Activated CD8-positive, alpha-beta memory T cell treated with anti-CD3 and anti-CD28 coated beads for 36 hours (primary cell): ENCODE measurements around the gene MYLK. TPM values are rescaled to one million over a fixed set of nuclear protein-coding genes. Genes with fewer than 3 reads are reported as not detected.

Experiments used
- CTCF ChIA-PET: fragments of 350-600 bp; sonication (Branson Sonifier 250); formaldehyde crosslinking; loops from one replicate; lab custom pipeline; 2021; ENCODE audit warnings: antibody characterized with exemption; lab: Charles Lee
- POLR2A ChIA-PET: fragments of 350-600 bp; sonication (Branson Sonifier 250); formaldehyde crosslinking; loops from one replicate; lab custom pipeline; 2021; ENCODE audit warnings: antibody characterized with exemption; lab: Charles Lee
- total RNA-seq, 2 experiments: library from RNA; stranded (reverse); gene quantifications; one replicate each; pipeline ENCODE4 v1.2.3, GENCODE V29; 2021

MYLK gene
- total RNA-seq, 2 experiments from 2014 or later = not detected

DNA sequence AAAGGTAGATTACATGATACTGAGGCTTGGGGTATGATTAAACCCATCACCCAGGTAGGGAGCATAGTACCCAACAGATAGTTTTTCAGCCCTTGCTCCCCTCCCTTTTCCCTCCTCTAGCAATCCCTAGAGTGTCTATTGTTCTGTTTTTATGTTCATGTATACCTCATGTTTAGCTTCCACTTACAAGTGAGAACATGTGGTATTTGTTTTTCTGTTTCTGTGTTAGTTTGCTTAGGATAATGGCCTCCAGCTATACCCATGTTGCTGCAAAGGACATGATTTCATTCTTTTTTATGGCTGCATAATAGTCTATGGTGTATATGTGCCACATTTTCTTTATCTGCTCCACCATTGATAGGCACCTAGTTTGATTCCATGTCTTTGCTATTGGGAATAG lies 82.7 kb downstream of the MYLK start:
- ChIA-PET CTCF (no interaction called here), POLR2A (no interaction called here)

DNA sequence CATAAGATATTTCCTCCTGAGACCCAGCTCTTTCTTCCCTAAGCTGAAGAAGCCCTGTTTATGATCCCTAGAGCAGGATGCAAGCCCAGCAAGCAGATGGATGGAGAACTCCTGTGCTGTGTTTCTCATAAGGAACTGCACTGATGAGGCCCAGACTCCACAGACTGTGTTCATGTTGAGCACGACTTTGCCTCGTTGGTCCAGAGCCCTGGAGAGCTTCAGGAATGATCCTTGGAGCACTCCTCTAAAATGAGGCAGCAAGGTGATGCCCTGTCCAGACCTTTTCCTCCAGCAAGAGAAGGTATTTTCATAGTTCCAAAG lies 83.8 kb downstream of the MYLK start:
- ChIA-PET CTCF (no interaction called here), POLR2A (no interaction called here)

DNA sequence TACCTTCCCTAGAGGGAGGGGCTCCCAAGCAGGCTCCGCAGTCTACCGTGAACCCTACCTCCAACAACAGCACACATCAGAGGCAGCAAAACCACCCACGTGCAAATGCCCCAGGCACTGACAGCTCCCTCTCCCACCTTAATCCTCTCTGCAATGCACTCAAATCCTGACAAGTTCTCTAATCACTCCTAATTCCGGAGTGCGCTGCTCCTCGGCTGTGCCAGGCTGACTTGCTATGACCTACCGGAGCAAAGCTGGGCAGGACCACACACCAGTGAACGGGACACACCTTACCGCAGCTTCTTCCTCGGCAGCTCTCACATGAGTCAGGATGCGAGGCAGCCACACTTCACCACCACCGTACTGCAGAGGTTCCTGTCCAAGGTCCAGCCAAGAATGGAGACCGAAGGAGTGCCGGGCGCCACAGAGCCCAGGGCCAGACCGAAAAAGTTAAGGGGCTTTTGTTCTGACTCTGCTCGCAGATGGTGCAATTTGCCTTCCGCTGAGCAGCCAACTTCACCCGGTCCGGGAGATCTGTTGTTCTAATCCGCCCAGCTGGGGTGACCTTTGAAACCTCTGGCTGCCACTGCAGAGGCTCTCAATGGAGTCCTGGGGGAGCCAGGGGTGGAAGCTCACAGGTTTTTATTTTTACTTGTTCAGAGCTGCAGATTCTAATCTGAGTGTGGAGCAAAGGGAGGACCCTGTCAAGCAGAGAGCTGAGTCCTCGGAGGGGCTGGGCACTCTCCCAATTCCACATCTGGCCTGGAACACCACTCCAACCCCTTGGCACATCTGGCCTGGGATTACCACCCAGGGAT lies 84.4 kb downstream of the MYLK start:
- POLR2A ChIA-PET = no interaction called here

DNA sequence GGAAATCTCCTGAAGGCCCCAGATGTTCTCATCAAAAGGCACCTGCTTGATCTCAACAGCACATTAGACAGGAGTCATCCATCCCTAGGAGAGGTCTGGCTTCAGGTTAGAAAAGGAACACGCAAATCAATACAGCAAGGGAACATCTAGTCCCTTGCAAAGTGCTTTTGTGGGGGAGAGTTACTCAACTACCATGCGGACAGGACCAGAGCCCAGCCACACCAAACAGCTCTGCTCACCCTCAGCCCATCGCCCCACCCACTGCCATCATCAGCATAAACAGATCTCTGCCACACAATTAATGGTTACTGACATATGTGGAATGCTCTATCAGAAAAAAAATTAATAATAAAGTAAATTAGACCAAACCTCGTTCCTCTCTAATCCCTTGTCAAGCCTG lies 85.6 kb downstream of the MYLK start:
- ChIA-PET POLR2A (no interaction called here), CTCF (no interaction called here)

More for the DNA sequence above, 84.4 kb downstream of the MYLK start:
- CTCF ChIA-PET = no interaction called here

DNA sequence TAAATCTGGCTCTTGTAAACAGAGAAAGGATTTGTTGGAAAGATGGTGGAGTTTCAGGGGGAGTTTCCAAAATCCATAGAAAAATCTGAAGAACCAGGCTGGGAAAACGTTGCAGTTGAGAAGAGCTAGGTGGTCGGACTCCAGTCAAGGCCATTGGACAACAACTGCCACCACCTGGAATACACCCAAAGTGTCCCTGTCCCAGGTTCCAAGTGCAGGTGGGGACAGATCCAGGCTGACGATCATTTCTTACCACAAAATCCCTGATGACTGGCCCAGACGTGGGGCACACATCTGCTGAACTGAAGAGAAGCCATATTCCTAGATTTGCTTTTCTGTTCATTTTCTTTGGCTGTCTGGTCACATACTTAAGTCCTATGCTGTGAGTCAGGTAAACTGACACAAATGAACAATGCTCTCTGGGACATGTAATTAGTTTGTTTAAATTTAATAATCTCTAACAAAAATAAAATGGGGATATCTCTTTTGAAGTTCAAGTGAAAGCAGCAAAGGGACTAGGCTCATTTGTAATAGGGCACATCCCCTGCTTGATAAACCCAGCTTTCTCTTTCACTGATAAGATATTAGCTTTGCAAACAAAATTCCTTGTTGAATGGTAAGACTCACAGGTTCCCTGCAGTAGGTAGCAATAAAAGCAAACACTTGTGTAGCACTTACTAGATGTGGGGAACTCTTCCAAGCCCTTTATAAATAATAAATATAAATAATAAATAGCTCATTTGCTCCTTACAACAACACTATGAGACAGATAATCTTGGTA lies 88.5 kb downstream of the MYLK start:
- ChIA-PET CTCF (no interaction called here), POLR2A (no interaction called here)

DNA sequence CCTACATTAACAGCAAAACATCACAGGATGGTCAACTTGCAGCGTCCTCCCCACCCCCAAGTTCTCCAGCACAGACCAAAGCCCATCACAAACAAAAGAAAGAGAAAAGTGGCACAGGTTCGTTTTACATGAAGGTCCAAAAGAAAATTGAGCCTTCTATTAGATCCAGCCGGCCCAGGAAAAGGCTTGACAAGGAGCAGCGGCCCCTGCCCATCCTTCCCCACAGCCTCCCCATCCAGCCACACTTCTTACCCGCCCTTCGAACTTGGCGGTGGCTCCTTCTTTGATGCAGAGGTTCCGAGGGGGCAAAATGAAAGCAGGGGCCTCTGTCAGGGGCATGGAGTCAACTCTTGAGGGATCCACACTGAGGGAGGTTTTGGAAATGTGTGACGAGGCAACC lies 90.7 kb downstream of the MYLK start:
- ChIA-PET POLR2A (no interaction called here), CTCF (no interaction called here)

DNA sequence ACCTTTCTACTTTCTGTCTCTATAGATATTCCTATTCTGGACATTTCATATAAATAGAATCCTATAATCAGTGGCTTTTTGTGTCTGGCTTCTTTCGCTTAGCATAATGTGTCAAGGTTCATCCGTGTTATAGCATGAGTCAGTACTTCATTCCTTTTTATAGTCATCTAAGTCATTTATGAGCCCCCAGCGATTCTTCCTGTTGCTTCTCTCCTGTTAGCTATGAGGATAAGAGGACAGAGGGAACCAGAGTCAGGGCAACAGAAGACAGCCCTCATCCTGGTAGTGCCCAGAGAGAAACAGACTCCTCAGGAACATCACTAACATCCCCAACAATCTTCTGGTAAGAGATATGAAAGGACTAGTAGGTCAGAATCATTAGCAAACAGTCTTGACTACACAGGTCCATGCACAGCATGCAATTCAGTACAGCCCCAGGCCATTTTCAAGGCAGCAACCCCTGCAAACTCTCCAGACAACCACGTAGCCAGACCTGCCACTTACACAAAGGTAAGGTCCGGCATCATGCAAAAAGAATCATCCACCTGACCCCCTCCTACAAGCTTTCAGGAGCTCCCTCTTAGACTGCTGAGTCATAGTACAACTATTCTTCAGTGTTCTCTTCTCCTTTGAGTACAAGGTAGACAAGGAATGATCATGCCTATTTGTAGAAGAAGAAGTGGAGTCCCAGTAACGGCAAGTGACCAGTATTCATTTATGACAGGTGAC lies 91.5 kb downstream of the MYLK start:
- ChIA-PET CTCF (no interaction called here), POLR2A (no interaction called here)

DNA sequence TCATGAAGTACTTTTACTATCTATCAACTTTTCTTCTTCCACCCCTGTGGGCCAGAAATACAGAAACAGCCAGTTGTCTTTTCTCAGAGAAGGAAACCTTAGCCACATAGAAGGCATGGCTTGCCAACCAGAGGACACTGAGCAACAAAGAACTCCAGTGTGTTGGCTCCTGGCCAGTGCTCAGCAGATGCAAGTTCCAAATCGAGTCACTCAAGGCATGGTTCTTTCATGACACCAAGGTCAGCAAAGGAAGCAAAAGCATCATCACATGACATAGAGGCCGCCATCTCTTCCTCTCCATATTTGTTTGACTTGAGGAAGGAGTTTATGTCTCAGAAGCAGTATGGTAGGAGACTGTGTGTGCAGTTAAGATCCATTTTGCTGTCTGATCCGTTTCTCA lies 92.2 kb downstream of the MYLK start:
- CTCF ChIA-PET = no interaction called here
- POLR2A ChIA-PET = no interaction called here

DNA sequence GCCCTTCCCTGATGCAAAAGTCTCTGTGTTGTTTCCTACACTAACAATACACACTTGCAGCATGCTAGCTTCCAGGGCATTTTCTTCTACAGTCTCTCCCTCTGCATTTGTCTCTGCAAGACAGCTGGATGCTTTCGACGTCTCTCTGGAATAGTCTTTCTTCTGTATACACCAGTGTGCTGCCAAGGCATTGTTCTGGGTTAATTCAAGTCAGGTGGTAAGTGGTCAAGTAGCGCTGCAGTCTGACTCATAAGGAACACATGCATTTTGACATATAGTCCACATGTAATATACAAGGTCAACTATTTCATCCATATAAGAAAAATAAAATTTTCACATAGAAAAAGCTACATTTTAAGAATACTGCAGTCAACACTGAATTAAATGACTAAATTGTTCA lies 92.7 kb downstream of the MYLK start:
- CTCF ChIA-PET = no interaction called here

DNA sequence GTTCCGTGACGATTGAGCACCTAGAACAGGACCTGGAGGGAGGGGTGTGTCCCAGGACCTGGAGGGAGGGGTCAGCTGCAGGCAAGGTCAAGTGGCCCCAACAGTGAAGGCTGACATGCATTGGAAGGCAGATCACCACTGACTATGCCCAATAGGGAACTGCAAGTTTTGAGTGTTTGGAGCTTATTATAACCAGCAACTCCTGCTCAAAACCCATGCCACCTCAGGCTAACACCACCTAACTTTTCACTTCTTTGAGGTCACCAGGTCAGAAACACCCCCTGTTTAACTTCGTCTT lies 93.1 kb downstream of the MYLK start:
- POLR2A ChIA-PET = no interaction called here
- CTCF ChIA-PET = no interaction called here

More for the DNA sequence above, 92.7 kb downstream of the MYLK start:
- POLR2A ChIA-PET = no interaction called here

DNA sequence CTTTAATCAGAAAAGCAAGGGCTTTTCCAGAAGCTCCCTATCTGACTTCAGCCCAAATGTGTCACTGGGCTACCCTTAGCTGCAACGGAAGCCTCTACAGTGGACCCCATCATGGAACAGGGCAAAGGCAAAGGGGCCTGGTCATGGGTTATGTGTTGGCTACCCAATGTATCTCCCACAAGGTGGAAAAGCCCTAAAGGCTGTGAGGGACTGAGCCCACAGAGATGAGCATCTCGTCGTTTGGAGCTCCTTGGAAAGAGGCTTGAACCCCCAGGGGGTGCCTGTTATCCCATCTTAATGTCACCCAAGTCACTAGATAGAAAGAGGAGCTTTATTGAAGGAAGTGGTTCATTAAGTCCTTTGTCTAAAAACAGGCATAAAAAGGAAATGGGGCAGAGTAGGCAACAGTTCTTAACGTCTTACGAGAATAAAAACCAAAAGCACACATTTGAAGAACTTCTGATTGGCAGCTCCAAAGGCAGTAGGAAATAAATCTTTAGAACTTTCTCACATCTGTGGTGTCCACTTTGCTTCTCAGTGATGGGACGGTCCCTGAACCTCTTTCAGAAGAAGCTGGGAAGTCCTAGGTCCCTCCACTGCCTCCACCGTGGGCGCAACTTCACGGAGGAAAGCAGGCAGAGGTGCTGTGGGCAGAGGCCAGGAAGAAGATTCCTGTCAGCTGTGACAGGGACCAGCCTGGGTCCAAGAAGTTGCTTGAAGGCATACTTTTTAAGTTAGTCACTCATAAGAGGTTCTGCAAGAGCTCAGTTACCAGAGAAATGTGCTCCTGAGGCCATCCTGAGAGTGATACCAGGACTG lies 93.7 kb downstream of the MYLK start:
- POLR2A ChIA-PET = no interaction called here
- CTCF ChIA-PET = no interaction called here

DNA sequence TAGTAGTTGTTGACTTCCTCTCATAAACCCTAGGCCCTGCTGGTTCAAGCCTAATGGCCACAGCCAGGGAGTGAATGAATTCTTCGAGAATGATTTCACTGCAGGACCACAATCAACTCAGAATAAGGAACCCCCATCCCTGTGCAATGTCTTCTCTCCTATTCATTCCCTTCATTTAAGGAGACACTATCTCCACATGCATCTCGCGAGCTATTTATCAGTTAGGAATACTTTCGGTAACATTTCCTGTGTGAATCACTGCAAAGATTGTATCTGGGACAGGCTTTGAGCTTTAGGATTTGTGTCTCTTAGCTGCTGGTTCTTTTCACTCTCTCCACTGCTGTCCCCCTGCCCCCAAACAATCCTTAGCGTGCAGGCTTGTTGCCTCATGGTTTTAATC lies 94.4 kb downstream of the MYLK start:
- ChIA-PET CTCF (no interaction called here), POLR2A (no interaction called here)

DNA sequence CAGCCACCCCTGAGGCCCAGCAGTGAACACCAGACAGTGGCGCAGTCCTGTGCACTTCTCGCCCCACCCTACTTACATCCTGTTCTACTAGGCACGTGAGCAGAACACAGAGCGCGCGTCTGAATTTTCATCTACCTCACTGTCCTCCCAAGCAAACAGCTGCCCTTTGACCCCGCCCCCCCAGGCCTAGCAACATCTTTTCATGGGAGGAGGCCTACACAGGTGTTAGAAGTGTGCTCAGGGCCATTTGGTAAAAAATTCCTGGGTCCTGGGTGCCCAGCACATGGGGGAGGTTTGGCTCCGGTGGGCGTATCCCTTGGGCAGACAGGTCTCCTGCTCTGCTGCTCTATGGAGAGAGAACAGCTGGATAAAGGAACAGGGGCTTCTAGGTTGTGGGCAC lies 95.0 kb downstream of the MYLK start:
- POLR2A ChIA-PET = no interaction called here
- CTCF ChIA-PET = no interaction called here

DNA sequence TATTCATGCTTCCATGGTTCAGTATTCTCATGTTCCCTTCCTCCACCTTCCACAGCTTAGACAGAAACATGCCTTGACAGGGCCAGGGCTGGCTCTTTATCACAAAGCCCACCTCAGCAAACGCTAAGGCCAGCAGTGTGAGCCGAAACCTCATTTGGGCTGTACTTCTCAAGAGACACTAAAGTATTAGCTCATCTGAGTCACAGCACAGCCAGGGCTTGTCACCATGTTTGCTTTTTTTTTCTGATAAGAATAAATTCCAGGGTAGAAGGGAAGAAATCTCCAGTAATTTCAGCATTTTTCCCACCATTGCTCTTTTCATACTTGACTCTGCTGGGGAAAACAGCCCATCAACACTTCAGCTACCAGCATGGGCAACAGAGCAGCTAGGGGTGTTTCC lies 95.4 kb downstream of the MYLK start:
- ChIA-PET POLR2A (no interaction called here), CTCF (no interaction called here)

DNA sequence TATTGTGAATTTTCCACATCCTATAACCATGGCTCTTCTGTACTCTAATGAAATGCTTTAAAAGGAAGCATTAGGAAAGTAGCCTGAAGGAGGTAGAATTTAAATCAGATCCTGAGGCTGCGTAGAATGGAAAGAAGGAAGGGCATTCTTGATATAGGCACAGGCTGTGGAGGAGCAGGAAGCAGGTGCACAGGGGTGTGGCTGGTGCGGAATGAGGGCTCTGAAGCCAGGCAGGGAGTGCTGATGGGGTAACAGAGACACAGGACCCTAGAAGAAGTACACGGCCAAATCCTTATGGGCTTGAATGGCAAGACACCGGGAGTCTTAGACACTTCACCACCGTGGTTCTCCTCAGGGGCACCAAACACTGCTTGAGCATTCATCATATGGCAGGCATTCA lies 97.0 kb downstream of the MYLK start:
- POLR2A ChIA-PET = no interaction called here
- CTCF ChIA-PET = no interaction called here

DNA sequence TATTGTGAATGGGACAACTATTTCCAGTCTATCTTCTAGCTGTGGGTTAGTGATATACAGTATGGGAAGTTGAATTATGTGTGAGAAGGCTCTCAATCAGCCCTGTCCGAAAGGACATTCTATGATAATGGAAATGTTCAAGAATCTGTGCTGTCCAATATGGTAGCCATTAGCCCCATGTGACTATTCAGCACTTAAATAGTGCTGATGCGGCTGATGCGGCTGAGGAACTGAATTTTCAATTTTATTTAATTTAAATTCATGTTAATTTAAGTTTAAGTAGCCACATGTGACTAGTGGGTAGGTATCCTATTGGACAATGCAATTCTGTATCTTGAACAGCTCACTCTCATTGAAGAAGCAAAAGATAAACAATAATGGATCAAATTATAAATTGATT lies 98.5 kb downstream of the MYLK start:
- CTCF ChIA-PET = no interaction called here
- POLR2A ChIA-PET = no interaction called here

DNA sequence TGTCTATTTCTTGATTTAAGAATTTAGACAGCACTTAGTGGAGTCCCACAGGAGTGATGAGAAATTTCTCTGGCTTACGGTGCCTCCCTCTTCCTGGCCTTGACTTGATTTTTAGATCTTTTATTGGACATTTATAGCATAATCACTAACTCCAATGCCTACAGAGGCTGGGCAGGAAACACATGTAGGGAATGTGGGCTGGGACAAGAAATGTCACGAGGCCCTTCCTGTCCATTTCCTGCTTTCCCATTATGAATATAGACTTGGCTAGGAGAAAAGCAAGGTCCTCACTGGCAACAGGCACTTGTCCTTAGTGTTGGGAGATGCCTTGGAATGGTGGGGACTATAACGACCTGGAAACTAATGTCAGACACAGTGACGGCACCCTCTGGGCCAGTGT lies 100.3 kb downstream of the MYLK start:
- POLR2A ChIA-PET = no interaction called here
- CTCF ChIA-PET = no interaction called here

DNA sequence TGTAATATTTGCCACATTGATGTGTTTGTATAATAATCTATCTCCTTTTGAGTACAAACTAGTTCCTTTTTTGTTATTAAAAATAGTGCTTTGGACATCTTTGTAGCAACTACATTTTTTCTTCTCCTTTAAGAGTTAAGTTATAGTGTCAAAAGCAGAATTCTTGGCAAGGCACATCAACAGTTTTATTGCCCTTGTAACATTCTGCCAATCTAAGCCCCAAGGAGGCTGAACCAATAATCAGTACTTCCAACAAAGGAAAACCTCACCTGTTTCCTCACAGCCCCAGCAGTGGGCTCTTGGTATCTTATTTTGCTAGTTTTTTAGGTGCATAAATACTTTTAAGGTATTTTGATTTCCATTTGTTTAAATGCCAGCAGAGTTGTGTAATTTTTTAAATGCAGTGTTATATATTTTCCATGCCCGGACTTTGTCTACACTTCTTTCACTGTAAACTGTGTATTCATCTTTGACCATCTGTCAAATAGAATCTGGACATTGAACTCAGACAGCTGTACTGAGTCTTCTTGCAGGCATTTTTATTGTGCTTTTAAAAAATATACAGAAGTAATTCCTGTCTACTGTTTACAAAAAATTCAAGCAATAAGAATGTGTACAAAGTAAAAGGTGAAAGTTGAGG lies 101.0 kb downstream of the MYLK start:
- ChIA-PET CTCF (no interaction called here), POLR2A (no interaction called here)

DNA sequence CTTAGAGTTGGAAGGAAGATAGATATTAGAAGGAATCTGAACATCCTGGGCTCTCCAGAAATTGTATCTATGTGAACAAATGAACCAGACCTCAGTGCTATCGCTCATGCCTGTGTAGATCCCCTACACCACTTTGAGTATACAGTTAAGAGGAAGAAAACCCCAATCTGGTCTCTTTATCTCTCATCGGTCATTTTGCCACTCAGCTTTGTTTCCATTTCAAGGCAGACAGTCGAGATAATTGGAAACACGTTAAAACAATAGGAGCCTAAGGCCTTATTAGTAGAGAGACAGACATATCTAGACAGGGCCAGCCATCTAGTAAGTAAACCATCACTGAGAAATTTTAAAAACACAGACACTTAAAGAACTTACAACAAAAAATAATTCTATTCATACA lies 101.6 kb downstream of the MYLK start:
- POLR2A ChIA-PET = no interaction called here
- CTCF ChIA-PET = no interaction called here
